ENCODE results near the gene BLOC1S3.

DNA sequence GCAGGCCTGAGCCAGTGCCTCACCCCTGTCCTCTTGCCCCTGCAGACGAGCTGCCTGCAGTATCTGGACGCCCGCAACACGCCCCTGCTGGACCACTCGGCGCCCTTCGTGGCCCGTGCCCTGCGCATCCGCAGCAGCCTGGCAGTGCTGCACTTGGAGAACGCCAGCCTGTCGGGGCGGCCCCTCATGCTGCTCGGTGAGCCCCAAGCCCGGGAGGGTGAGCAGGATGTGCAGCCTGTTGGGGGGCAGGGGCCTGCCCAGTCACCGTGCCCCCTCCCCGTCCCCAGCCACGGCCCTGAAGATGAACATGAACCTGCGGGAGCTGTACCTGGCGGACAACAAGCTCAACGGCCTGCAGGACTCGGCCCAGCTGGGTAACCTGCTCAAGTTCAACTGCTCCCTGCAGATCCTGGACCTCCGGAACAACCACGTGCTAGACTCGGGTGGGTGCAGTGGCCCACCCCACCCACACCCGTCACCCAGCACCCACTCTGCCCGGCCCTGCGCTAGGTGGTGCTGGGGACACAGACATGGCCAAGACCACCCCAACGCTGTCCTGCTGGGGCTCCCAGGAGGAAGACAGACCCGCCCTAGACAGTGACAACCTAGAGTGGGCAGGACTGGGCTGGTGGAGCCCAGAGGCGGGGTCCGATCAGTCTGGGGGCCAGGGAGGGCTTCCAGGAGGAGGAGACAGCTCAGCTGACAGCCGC, 36.4 kb upstream of the BLOC1S3 start:
- TF ChIP-seq, protein P1, sequence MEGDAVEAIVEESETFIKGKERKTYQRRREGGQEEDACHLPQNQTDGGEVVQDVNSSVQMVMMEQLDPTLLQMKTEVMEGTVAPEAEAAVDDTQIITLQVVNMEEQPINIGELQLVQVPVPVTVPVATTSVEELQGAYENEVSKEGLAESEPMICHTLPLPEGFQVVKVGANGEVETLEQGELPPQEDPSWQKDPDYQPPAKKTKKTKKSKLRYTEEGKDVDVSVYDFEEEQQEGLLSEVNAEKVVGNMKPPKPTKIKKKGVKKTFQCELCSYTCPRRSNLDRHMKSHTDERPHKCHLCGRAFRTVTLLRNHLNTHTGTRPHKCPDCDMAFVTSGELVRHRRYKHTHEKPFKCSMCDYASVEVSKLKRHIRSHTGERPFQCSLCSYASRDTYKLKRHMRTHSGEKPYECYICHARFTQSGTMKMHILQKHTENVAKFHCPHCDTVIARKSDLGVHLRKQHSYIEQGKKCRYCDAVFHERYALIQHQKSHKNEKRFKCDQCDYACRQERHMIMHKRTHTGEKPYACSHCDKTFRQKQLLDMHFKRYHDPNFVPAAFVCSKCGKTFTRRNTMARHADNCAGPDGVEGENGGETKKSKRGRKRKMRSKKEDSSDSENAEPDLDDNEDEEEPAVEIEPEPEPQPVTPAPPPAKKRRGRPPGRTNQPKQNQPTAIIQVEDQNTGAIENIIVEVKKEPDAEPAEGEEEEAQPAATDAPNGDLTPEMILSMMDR (IDR thresholded peaks at IDR 0.05), result no peak
- no peak for TF ChIP-seq POLR2A (IDR thresholded peaks at IDR 0.05)

All from thyroid gland (tissue), 4 donors.